CD4-positive, alpha-beta T cell treated with Interferon gamma for 1 hour (primary cell): ENCODE data around the gene RTN4RL1.
"Not testable (repeated sequence)": the region's sequence is repeated elsewhere in the genome, so short reads cannot be mapped to it uniquely, and the experiment has no call there.

Experiments
- DNase-seq: peaks from one replicate; pipeline ENCODE4 v3.0.0-alpha.2; 2020

RTN4RL1 gene

DNA sequence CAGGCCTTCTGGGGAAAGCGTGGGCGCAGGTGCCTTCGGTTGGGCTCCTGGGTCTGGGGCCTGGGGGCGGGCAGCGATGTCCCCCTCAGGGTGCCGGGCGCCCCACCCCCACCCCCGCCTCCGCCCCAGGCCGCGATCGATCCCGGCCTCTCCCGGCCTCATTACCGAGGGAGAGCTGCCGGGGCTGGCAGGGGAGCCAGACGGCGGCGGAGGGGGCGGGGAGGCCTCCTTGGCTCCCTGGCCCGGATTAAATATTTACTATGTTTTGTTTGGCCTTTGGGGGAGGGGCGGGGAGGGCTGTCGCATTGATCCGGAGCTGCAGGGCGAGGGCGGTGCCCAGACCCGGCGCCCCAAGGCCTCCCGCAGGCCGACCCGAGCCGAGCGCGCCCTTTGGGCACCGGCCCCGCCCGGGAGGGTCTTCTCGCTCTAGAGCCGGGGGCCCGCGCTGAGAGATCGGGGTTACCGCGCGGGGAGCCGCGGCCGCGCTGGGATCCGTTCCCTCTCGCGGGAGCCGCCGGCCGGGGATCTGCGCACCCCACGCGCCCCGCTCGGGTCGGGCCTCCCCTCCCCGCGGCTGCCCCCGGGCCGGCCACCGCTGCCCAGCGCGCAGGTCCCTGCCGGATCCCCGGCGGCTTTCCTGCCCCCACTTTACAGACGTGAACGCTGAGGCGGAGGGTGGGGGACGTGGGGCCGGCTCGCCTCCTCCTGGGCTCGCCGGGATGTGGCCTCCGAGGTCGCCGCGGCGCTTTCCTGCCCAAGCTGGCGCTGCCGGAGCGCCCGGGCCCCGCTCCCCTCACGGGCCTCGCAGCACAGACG is 27.0 kb downstream of the RTN4RL1 start:
- no peak for DNase-seq

GRCh38 chr17:1997289-1997926 is 27.7 kb downstream of the RTN4RL1 start:
- DNase-seq: no peak

- DNase-seq: no peak
Measured at GRCh38 chr17:1996800-1997288, 28.3 kb downstream of the RTN4RL1 start.

DNA sequence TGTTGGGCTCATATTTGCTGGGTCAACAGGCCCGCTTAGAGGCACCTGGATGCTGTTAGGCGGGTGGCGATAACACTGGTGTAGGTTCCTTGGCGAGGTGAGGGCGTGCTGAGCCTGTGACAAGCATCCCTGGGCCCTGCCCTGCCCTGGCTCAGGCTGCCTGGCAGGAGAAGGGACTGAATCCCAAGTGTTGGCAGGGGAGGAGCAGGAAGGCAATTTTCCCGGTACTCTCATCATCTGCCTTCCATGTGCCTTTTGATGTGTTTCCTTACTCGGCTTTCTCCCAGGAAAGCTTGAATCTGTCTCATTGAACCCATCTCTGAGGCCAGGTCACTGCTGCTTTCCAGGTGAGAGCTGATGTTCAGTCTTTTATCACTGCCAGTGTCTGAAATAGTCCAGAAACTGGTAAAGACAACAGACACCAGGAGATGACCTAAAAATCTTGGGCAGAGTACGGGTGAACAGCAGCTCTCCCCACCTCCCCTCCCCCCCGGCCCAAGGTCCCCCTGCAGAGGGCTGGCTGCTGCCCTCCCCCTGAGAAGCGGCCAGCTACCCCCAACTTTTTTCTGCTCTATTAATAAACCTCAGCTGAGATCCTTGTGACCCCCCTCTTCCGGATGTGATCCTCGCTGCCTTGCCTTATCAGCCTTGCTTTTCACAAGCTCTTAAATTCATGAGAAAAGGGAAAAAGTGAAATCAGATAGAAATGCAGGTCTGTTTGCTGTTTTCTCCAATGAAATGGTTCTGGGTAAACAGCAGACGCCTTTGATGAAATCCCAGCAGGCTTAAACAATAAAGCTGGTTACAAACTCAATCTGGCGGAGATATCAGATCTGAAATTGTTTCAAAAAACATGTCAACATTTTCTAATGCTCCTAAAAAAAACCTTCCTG is 29.0 kb downstream of the RTN4RL1 start:
- no peak for DNase-seq

DNA sequence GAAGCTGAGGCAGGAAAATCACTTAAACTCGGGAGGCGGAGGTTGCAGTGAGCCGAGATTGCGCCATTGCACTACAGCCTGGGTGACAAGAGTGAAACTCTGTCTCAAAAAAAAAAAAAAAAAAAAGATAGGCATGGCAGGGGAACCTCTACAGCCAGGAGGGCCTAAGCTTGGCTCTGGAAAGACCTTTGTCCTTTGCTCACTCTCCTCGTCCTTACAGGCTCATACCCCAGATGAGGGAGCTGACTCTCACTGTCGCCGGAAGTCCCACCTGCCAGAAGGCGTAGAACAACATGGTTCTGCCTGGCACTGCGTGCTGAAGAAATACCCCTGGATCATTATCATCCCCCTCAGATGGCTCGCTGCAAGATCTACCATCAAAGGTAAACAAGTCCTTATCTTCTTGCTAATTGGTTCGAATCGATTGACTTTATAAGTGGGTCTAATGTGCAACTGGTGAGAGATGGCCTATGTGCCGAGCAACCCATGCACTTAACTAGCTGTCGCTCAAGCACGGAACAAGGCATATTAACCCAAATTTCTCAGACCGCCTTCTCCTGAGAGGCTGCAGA is 29.7 kb downstream of the RTN4RL1 start:
- DNase-seq: no peak

DNA sequence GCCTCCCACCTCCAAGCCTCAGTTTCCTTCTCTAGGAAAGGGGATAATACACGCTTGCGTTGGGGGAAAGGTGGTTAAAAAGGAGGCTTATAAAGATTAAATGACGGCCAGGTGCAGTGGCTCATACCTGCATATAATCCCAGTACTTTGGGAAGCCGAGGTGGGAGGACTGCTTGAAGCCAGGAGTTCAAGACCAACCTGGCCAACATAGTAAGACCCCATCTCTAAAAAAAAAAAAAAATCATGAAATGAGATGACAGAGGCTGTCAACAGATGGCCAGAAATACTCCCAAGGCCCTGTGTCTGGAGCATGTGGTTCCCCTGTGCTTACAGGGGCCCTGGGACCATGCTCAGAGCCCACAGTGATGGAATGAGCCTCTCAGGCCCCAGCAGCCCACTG is 30.4 kb downstream of the RTN4RL1 start:
- no peak for DNase-seq

DNA sequence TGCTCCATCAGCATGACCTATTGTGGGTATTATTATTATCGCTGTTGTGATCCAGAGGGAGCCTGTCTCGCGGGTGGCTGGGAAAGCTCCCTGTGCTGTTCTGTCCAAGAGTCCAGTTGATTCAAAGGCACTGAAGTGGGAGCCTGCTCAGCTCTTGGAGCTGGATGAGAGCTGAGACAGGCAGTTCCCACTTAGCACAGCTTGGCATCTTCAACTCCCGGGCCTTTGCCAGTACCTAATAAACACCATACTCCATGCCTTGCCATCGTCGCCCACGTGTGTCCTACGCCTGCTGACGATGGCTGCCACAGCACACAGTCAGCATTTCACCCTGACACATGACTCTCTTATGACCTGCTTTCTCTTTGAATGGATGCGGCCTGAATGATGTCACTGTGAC is 32.6 kb downstream of the RTN4RL1 start:
- no peak for DNase-seq

GRCh38 chr17:1989135-1989534 is 36.0 kb downstream of the RTN4RL1 start:
- DNase-seq: no peak

DNA sequence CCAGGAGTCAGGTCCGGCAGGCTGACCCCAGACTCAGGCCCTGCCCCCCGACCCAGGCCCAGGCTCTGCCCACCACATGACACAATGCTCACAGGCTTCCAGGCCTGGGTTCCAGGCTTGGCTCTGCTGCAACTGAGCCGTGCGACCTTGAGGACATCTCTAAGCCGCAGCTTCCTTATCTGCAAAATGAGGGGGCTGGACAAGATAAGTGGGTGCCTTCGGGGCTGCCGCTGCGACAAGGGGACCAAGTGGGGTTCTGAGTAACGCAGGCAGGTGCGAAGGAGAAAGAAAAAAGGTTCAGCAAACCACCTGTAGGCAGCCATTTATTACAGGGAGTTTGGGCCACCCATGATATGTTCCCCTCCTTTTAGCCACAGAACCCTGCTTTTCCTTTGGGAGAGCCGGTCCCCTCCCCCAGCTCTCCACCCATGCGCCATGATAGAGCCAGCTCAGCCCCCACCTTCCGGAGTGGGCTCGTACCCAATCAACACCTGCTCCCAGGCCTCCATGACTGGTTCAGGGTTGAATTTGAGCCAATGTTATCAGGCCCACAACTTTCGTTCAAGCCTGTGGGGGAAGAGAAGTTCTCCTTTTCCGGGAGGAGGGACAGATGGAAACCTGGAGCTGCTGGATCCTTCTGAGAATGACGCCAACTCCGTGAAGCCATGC is 38.2 kb downstream of the RTN4RL1 start:
- DNase-seq: no peak

GRCh38 chr17:1985686-1986085 is 39.4 kb downstream of the RTN4RL1 start:
- no peak for DNase-seq

DNA sequence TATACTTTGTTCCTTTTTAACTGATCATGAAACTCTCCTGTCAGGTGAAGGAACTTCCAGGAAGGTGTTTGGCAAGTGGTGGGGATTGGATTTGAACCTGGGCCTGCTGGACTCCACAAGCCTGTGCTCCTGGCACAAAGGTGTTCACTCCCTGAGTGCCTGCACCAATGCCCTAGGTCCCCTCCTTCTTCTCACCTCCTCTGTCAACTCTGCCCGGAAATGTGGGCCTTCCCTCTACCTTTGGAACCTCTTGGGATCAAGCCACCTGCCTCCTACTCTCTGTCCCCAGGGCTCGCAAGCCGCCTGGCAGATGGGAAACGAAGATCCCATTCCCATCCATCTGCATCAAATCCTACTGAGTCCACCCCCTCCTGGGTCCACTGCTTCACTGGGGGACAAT is 40.0 kb downstream of the RTN4RL1 start:
- no peak for DNase-seq

GRCh38 chr17:1982793-1983366 is 42.3 kb downstream of the RTN4RL1 start:
- DNase-seq: not testable (repeated sequence)

DNA sequence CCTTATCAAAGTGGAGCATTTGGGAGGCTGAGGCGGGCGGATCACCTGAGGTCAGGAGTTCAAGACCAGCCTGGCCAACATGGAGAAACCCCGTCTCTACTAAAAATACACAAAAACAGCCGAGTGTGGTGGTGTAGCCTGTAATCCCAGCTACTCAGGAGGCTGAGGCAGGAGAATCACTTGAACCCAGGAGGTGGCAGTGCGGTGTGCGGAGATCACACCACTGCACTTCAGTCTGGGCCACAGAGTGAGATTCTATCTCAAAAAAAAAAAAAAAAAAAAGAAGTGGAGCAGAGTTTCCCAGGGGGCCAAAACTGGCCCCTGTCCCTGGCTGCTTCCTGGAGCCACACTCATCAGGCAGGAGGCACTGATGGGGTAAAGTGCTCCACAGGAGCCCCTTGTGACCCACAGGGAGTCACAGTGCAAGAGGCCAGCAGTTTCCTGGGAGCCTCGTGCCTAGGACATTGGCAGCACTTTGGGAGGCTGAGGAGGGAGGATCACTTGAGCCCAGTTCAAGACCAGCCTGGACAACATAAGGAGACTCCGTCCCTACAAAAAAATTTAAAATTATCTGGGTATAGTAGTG is 44.4 kb downstream of the RTN4RL1 start:
- no peak for DNase-seq

GRCh38 chr17:1979182-1979985 is 45.8 kb downstream of the RTN4RL1 start:
- DNase-seq: no peak

DNA sequence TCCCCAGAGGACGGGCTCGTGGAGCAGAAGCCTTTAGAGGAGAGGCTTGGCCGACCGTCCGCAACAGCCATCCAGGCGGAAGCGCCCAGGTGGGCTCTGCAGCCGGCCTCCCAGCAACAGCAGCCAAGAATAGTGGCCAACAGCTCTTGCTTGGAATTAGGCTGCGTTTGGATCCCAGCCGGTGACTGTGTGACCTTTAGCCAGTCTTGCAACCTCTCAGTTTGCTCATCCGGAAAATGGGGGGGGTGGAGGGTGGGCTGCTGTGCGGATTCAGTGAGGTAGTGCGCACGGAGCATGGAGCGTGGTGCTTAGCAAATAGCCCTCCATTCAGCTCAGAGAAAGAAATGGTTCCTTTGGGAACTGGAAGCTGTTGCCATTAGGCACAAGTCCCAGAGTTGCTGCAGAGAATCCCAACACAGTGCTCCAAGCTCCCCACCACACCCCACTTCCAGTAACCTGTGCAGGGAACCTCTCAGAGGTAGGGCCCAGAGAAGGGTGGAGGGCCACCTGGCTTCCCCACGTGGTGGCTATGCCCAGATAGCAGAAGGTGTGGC is 46.7 kb downstream of the RTN4RL1 start:
- DNase-seq: no peak

- no peak for DNase-seq
Measured at GRCh38 chr17:1977583-1978395, 47.3 kb downstream of the RTN4RL1 start.

- DNase-seq: no peak
Measured at GRCh38 chr17:1976683-1977064, 48.5 kb downstream of the RTN4RL1 start.

DNA sequence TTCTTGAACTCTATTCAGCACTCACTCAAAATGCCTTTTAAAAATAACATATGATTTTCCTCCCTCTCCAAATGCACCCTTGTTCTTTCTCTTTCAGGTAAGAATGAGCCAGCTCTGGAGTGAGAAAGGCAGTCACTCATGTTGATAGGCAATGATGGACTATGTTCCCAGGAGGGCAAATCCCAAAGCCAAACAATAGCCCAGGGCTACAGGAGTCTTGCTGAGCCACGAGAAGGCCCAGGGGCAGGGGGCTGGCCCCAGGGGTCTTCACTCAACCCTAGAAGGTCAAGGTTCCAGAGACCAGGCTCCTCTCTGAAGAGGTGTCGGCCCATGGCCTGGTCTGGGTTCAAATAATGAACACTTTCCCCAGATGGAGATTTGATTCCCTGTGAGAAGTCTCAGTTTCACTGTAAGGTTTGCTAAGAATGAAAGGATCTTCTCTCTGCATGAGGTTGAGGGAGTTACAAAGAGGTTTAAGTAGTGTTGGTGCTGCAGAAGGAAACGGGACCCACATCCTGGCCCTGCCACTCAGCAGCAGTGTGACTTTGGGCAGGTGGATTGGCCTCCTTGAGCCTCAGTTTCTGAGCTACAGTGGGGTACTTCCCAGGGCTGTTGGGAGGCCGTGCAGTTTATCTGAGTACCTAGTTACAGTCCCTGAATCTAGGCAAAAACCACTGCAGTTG is 49.0 kb downstream of the RTN4RL1 start:
- no peak for DNase-seq

DNA sequence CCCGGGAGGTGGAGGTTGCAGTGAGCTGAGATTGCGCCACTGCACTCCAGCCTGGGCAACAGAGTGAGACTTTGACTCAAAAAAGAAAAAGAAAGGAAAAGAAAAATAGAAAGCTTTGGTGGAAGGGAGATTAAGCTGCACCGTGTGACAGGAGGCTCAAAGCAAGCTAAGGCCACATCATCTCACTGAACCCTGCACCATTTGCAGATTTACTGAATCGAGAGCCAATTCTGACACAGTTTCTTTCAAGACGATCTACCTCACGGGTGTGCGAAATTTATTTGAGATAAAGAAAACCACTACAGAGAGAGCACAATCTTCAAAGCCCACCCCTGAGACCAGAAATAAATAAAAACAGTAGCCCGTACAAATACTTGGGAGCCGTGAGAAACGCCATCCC is 49.6 kb downstream of the RTN4RL1 start:
- DNase-seq: no peak
